ENCODE data around the gene BBS4. TPM values are rescaled to one million over a fixed set of nuclear protein-coding genes. Genes with fewer than 3 reads are reported as not detected.

The BBS4 gene
- total and polyA plus RNA-seq, 9 of the 15 experiments (the other 6 are each of a cell fraction or from before 2014, with no cell fraction given): 25.1 to 80.7 (median 38.9) TPM

DNA sequence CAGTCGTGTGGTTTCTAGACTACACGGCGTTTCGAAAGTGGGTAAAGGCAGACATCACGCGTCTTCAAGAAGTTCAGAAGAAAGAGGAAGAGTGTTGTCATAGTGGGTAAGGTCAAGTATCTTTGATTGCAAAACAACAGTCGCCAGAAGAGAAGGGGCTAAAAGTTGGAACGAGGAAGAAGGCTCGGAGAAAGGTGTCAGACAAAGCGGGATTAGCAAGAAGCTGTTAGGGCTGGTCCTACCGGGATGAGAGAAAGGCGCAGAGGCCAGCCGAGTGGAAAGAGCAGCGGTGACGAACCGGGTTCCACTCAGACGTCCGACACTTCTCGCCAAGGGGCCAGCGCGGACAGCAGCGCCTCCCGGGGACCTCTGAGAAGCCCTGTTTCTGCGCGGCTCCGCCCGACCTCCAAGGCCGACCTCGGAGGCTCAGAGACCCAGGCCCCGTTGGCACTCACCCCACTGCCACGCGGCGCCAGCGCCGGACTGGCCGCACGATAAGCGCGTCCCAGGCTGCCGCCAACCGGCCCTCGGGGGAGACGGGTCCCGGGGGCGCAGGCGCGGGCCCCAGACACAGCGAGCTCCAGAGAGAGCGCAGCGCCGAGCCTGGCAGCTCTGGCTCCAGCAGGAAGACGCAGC lies 97.1 kb downstream of the BBS4 start (continued):
- TF ChIP-seq, protein P1, sequence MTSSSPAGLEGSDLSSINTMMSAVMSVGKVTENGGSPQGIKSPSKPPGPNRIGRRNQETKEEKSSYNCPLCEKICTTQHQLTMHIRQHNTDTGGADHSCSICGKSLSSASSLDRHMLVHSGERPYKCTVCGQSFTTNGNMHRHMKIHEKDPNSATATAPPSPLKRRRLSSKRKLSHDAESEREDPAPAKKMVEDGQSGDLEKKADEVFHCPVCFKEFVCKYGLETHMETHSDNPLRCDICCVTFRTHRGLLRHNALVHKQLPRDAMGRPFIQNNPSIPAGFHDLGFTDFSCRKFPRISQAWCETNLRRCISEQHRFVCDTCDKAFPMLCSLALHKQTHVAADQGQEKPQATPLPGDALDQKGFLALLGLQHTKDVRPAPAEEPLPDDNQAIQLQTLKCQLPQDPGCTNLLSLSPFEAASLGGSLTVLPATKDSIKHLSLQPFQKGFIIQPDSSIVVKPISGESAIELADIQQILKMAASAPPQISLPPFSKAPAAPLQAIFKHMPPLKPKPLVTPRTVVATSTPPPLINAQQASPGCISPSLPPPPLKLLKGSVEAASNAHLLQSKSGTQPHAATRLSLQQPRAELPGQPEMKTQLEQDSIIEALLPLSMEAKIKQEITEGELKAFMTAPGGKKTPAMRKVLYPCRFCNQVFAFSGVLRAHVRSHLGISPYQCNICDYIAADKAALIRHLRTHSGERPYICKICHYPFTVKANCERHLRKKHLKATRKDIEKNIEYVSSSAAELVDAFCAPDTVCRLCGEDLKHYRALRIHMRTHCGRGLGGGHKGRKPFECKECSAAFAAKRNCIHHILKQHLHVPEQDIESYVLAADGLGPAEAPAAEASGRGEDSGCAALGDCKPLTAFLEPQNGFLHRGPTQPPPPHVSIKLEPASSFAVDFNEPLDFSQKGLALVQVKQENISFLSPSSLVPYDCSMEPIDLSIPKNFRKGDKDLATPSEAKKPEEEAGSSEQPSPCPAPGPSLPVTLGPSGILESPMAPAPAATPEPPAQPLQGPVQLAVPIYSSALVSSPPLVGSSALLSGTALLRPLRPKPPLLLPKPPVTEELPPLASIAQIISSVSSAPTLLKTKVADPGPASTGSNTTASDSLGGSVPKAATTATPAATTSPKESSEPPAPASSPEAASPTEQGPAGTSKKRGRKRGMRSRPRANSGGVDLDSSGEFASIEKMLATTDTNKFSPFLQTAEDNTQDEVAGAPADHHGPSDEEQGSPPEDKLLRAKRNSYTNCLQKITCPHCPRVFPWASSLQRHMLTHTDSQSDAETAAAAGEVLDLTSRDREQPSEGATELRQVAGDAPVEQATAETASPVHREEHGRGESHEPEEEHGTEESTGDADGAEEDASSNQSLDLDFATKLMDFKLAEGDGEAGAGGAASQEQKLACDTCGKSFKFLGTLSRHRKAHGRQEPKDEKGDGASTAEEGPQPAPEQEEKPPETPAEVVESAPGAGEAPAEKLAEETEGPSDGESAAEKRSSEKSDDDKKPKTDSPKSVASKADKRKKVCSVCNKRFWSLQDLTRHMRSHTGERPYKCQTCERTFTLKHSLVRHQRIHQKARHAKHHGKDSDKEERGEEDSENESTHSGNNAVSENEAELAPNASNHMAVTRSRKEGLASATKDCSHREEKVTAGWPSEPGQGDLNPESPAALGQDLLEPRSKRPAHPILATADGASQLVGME (CRISPR knock-in tag; IDR thresholded peaks at IDR 0.05): no peak
- no peak for TF ChIP-seq SRF (CRISPR knock-in tag; IDR thresholded peaks at IDR 0.05)
- no peak for TF ChIP-seq TCF3 (CRISPR knock-in tag; IDR thresholded peaks at IDR 0.05)
- no peak for TF ChIP-seq MAFF (IDR thresholded peaks at IDR 0.05; ENCODE audit: low read length)
- TF ChIP-seq, protein P2, sequence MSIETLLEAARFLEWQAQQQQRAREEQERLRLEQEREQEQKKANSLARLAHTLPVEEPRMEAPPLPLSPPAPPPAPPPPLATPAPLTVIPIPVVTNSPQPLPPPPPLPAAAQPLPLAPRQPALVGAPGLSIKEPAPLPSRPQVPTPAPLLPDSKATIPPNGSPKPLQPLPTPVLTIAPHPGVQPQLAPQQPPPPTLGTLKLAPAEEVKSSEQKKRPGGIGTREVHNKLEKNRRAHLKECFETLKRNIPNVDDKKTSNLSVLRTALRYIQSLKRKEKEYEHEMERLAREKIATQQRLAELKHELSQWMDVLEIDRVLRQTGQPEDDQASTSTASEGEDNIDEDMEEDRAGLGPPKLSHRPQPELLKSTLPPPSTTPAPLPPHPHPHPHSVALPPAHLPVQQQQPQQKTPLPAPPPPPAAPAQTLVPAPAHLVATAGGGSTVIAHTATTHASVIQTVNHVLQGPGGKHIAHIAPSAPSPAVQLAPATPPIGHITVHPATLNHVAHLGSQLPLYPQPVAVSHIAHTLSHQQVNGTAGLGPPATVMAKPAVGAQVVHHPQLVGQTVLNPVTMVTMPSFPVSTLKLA (conservative IDR thresholded peaks at IDR 0.05): no peak
- no peak for TF ChIP-seq MECOM (CRISPR knock-in tag; IDR thresholded peaks at IDR 0.05)
- no peak for TF ChIP-seq RB1 (IDR thresholded peaks at IDR 0.05; ENCODE audit: low read depth)
- TF ChIP-seq ELF4 (CRISPR knock-in tag; IDR thresholded peaks at IDR 0.05): no peak
- TF ChIP-seq ZNF347 (CRISPR knock-in tag; IDR thresholded peaks at IDR 0.05; ENCODE audit: low read depth): no peak
- peak; percentile 23 for TF ChIP-seq TBP (optimal IDR thresholded peaks at IDR 0.05; ENCODE audit: low read depth, low read length)
- no peak for TF ChIP-seq CBX3 (IDR thresholded peaks at IDR 0.05; ENCODE audit: borderline replicate concordance in 1 of 2, low read length in 2 of 2)
- no peak for TF ChIP-seq EZH2 (IDR thresholded peaks at IDR 0.05; ENCODE audit: borderline replicate concordance, low read depth, low read length)
- TF ChIP-seq E2F5 (CRISPR knock-in tag; IDR thresholded peaks at IDR 0.05): 0 out of 2 replicates have a peak, but pooled peaks have one; percentile 28
- peak; percentile 62 for TF ChIP-seq CHD1 (IDR thresholded peaks at IDR 0.05; ENCODE audit: low read length)
- no peak for TF ChIP-seq DIDO1 (tag; IDR thresholded peaks at IDR 0.05; ENCODE audit: low read depth)
- TF ChIP-seq, protein P3, sequence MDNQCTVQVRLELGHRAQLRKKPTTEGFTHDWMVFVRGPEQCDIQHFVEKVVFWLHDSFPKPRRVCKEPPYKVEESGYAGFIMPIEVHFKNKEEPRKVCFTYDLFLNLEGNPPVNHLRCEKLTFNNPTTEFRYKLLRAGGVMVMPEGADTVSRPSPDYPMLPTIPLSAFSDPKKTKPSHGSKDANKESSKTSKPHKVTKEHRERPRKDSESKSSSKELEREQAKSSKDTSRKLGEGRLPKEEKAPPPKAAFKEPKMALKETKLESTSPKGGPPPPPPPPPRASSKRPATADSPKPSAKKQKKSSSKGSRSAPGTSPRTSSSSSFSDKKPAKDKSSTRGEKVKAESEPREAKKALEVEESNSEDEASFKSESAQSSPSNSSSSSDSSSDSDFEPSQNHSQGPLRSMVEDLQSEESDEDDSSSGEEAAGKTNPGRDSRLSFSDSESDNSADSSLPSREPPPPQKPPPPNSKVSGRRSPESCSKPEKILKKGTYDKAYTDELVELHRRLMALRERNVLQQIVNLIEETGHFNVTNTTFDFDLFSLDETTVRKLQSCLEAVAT (IDR thresholded peaks at IDR 0.05): no peak
- no peak for TF ChIP-seq SMARCA5 (IDR thresholded peaks at IDR 0.05)

Data from K562 (cell line).